ENCODE results near the gene PBXIP1. TPM values are rescaled to one million over a fixed set of nuclear protein-coding genes. Genes with fewer than 3 reads are reported as not detected.
A peak's percentile ranks its signal among the peaks of the same experiment; 100 is the strongest.

The PBXIP1 gene
- total and polyA plus RNA-seq, 2 of the 13 experiments (the other 11 are each of a cell fraction or from before 2014, with no cell fraction given), result 16.3 to 31.9 TPM

- TF ChIP-seq BCL6 (CRISPR knock-in tag; IDR thresholded peaks at IDR 0.05) (no peak), ZNF775 (CRISPR knock-in tag; IDR thresholded peaks at IDR 0.05; ENCODE audit: borderline replicate concordance) (no peak), ZNF280B (CRISPR knock-in tag; IDR thresholded peaks at IDR 0.05; ENCODE audit: borderline replicate concordance) (no peak), ZNF790 (CRISPR knock-in tag; IDR thresholded peaks at IDR 0.05; ENCODE audit: borderline replicate concordance) (no peak), ZFP37 (CRISPR knock-in tag; IDR thresholded peaks at IDR 0.05; ENCODE audit: borderline replicate concordance) (no peak), ZXDC (CRISPR knock-in tag; IDR thresholded peaks at IDR 0.05) (no peak), CENPT (CRISPR knock-in tag; IDR thresholded peaks at IDR 0.05; ENCODE audit: low read depth) (no peak), ZNF343 (CRISPR knock-in tag; IDR thresholded peaks at IDR 0.05) (no peak), CAMTA2 (CRISPR knock-in tag; IDR thresholded peaks at IDR 0.05; ENCODE audit: borderline replicate concordance) (no peak), ARNTL (CRISPR knock-in tag; IDR thresholded peaks at IDR 0.05) (no peak), ZNF674 (CRISPR knock-in tag; IDR thresholded peaks at IDR 0.05; ENCODE audit: low read depth) (no peak), ZNF850 (CRISPR knock-in tag; conservative IDR thresholded peaks at IDR 0.05) (no peak), ZNF205 (CRISPR knock-in tag; IDR thresholded peaks at IDR 0.05) (no peak), ZNF512B (CRISPR knock-in tag; IDR thresholded peaks at IDR 0.05; ENCODE audit: borderline replicate concordance) (no peak), ZSCAN9 (CRISPR knock-in tag; IDR thresholded peaks at IDR 0.05; ENCODE audit: borderline replicate concordance) (no peak), MTF2 (CRISPR knock-in tag; IDR thresholded peaks at IDR 0.05; ENCODE audit: borderline replicate concordance) (no peak)
- Histone ChIP-seq H3K4me3 (replicated peaks in 1 of 3; ENCODE audit: insufficient read depth in 1 of 3, low read depth in 2 of 3, low read length in 3 of 3) (no peak overlapping the region), H3K4me1 (ENCODE audit: insufficient read depth, low read length) (peaks cover 93% of the 10 kb centered on the region), H2AFZ (ENCODE audit: low read length) (no peak overlapping the region), H3K27me3 (ENCODE audit: control insufficient read depth in 1 of 2, insufficient read depth in 2 of 2, low read length in 2 of 2) (no peaks in the 10 kb centered on the region), H3K4me2 (ENCODE audit: low read depth, low read length) (peak overlapping the region; percentile 54; the same call in 1 of the 2 replicates), H3K27ac (ENCODE audit: extremely low read length, insufficient read depth, low read length) (peak overlapping the region; percentile 50), H3K9ac (ENCODE audit: insufficient read depth, low read depth, low read length) (0 out of 2 replicates have a peak overlapping the region, but pooled peaks have one; percentile 9), H4K20me1 (ENCODE audit: insufficient read depth, low read length) (no peaks in the 10 kb centered on the region), H3K36me3 (replicated peaks in 1 of 2; ENCODE audit: control insufficient read depth in 1 of 2, insufficient read depth in 2 of 2, low read length in 2 of 2) (no peaks in the 10 kb centered on the region; a peak in 1 of 5 replicates), H3K79me2 (ENCODE audit: insufficient read depth, low read length) (no peaks in the 10 kb centered on the region), H3K9me3 (ENCODE audit: low read length) (no peaks in the 10 kb centered on the region)
- ChIA-PET CTCF (ENCODE audit: low intra/inter-chr PET ratio, low total read pairs) (no interaction called here), POLR2A (interaction anchor here (1.2 to 2.7 kb wide), 5 partner anchors 9 to 32 kb away, joined by 3 to 14 read pairs (median 3); partner anchors contain the start of genes CKS1B, PBXIP1, PYGO2 and SHC1)
- 34% methylated on average over 6 of the region's 8 CpGs for WGBS (ENCODE audit: low lambda C conversion rate)
- DNase-seq (ENCODE audit: low spot score), result no peak
- in situ Hi-C loops (cut with HindIII; ENCODE audit: extremely low pct_ligation_motif_present, low pct_unique_long_range_greater_than_20kb), result no loop called here
- no peak for FAIRE-seq
- no peak for ATAC-seq
- intact Hi-C loops (cut with micrococcal nuclease; ENCODE audit: unreplicated experiment), result no loop called here
- BruUV-seq (replicated peaks), result no TSS peak
Measured at GRCh38 chr1:154940651-154941194, 15.2 kb downstream of the PBXIP1 start.
